ENCODE measurements around the gene KIR2DL3. TPM values are rescaled to one million over a fixed set of nuclear protein-coding genes. Genes with fewer than 3 reads are reported as not detected.

Gene KIR2DL3
- polyA plus RNA-seq, 12 donors = not detected

GRCh38 chr19:54791476-54791875 is 53.2 kb downstream of the KIR2DL3 start:
- DNase-seq = no peak

- no peak for DNase-seq
Measured at GRCh38 chr19:54792814-54793213, 54.5 kb downstream of the KIR2DL3 start.

DNA sequence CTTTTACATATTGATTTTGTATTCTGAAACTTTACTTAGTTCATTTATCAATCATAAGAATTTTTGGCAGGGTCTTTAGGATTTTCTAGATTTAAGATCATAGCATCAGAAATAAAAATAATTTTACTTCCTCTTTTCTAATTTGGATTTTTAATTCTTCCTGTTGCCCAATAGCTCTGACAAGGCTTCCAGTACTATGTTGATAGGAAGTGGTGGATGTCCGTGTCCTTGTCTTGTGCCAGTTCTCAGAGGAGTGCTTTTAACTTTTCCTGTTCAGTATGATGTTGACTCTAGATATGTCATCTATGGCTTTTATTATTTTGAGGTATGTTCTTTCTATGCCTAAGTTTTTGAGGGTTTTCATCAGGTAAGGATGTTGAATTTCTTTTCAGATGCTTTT is 57.4 kb downstream of the KIR2DL3 start:
- no peak for DNase-seq

Other genes with a start within 250 kb of the KIR2DL3 start
- gene LAIR2, start 235.7 kb upstream of the KIR2DL3 start, polyA plus RNA-seq (ENCODE audit: insufficient read length in 12 of 12) = 1 to 10 TPM in 2 of 12 donors, under 1 TPM in 3, not detected in 7; 0.21 to 1.9 (median 0.44) TPM
- gene LILRA2, start 164.7 kb upstream of the KIR2DL3 start, polyA plus RNA-seq (ENCODE audit: insufficient read length in 12 of 12) = 1 to 10 TPM in 4 of 12 donors, under 1 TPM in 6, not detected in 2; 0.60 to 3.8 (median 0.93) TPM
- gene LILRA1, start 144.9 kb upstream of the KIR2DL3 start, polyA plus RNA-seq (ENCODE audit: insufficient read length in 12 of 12) = 1 to 10 TPM in 1 of 12 donors, under 1 TPM in 9, not detected in 2; 0.11 to 1.7 (median 0.43) TPM
- gene LILRB1, start 108.0 kb upstream of the KIR2DL3 start, polyA plus RNA-seq (ENCODE audit: insufficient read length in 12 of 12) = 1 to 10 TPM in 7 of 12 donors, under 1 TPM in 3, not detected in 2; 0.71 to 3.9 (median 1.1) TPM
- gene LILRB4, start 75.5 kb upstream of the KIR2DL3 start, polyA plus RNA-seq (ENCODE audit: insufficient read length in 12 of 12) = 1 to 10 TPM in 5 of 12 donors, under 1 TPM in 5, not detected in 2; 0.49 to 3.2 (median 0.91) TPM
- not detected for gene KIR3DL3, start 14.1 kb upstream of the KIR2DL3 start, polyA plus RNA-seq (ENCODE audit: insufficient read length in 12 of 12)
- gene KIR2DL1, start 31.3 kb downstream of the KIR2DL3 start, polyA plus RNA-seq (ENCODE audit: insufficient read length in 12 of 12) = under 1 TPM in 2 of 12 donors, not detected in 10; 0.10 to 0.19 TPM
- under 1 TPM in 1 of 12 donors, not detected in 11; 0.15 TPM for gene KIR2DL4, start 65.1 kb downstream of the KIR2DL3 start, polyA plus RNA-seq (ENCODE audit: insufficient read length in 12 of 12)
- under 1 TPM in 1 of 12 donors, not detected in 11; 0.12 TPM for gene KIR3DL1, start 78.0 kb downstream of the KIR2DL3 start, polyA plus RNA-seq (ENCODE audit: insufficient read length in 12 of 12)
- under 1 TPM in 3 of 12 donors, not detected in 9; 0.10 to 0.20 (median 0.13) TPM for gene KIR2DS4, start 94.2 kb downstream of the KIR2DL3 start, polyA plus RNA-seq (ENCODE audit: insufficient read length in 12 of 12)
- not detected for gene KIR3DL2, start 111.9 kb downstream of the KIR2DL3 start, polyA plus RNA-seq (ENCODE audit: insufficient read length in 12 of 12)
- 1 to 10 TPM in 1 of 12 donors, under 1 TPM in 6, not detected in 5; 0.12 to 1.3 (median 0.33) TPM for gene FCAR, start 135.7 kb downstream of the KIR2DL3 start, polyA plus RNA-seq (ENCODE audit: insufficient read length in 12 of 12)
- 1 to 10 TPM in 1 of 12 donors, under 1 TPM in 6, not detected in 5; 0.08 to 1.0 (median 0.31) TPM for gene NCR1, start 167.6 kb downstream of the KIR2DL3 start, polyA plus RNA-seq (ENCODE audit: insufficient read length in 12 of 12)
- under 1 TPM in 3 of 12 donors, not detected in 9; 0.10 to 0.57 (median 0.12) TPM for gene NLRP7, start 209.0 kb downstream of the KIR2DL3 start, polyA plus RNA-seq (ENCODE audit: insufficient read length in 12 of 12)
- 1 to 10 TPM in 4 of 12 donors, under 1 TPM in 6, not detected in 2; 0.45 to 7.6 (median 0.80) TPM for gene NLRP2, start 227.9 kb downstream of the KIR2DL3 start, polyA plus RNA-seq (ENCODE audit: insufficient read length in 12 of 12)

Measured in muscle of arm (tissue), 12 donors.